K562 (cell line): ENCODE measurements around the gene AMN1.

Experiments
- ADNP ChIP-seq: fragments of 200-800 bp; sonication (Bioruptor generic); IDR thresholded peaks from 2 replicates; pipeline ENCODE4 v1.6.1; 2016; ENCODE audit warnings: missing genetic modification characterization, missing compliant biosample characterization
- BRCA1 ChIP-seq, 2 experiments: fragments of 450-650 bp in 1 of 2; sonication (generic) in 1 of 2; formaldehyde crosslinking in 1 of 2; IDR thresholded peaks; 2 replicates each; pipeline versions ENCODE4 v1.5.0 to v1.6.1; 2017 to 2020; ENCODE audit warnings: mild to moderate bottlenecking in 1 of 2, missing genetic modification reagents in 1 of 2
- CHCHD3 ChIP-seq: fragments of 250-450 bp; sonication (Bioruptor Pico); IDR thresholded peaks from 2 replicates; pipeline ENCODE4 v2.1.2; 2022; ENCODE audit warnings: mild to moderate bottlenecking
- JUND ChIP-seq, 2 experiments: IDR thresholded peaks; 2 replicates in 1 of 2; 3 replicates in 1 of 2; pipeline ENCODE4 v1.6.1; 2011; ENCODE audit warnings: borderline replicate concordance in 2 of 2, low read depth in 2 of 2, low read length in 2 of 2, improper control_type of control experiment in 1 of 2, missing biosample characterization in 1 of 2, missing genetic modification characterization in 1 of 2, missing genetic modification reagents in 1 of 2
- MXI1 ChIP-seq: IDR thresholded peaks from 2 replicates; pipeline ENCODE4 v1.6.1; 2011; ENCODE audit warnings: low read depth, mild to moderate bottlenecking, improper control_type of control experiment, low read length
- MYNN ChIP-seq, 2 experiments: sonication (generic); formaldehyde crosslinking in 1 of 2; IDR thresholded peaks; 2 replicates each; pipeline versions ENCODE4 v1.5.0 to v1.6.1; 2016 to 2020; ENCODE audit warnings: antibody characterized with exemption in 1 of 2, missing genetic modification reagents in 1 of 2
- SP1 ChIP-seq: sonication (generic); formaldehyde crosslinking; IDR thresholded peaks from 2 replicates; pipeline ENCODE4 v1.8.1; 2022; ENCODE audit warnings: mild to moderate bottlenecking, missing genetic modification reagents
- ZNF23 ChIP-seq: fragments of 250-450 bp; sonication (Bioruptor Pico); IDR thresholded peaks from 2 replicates; pipeline ENCODE4 v1.4.0; 2020; ENCODE audit warnings: mild to moderate bottlenecking
- TF ChIP-seq, protein P1 (sequence below): sonication (generic); formaldehyde crosslinking; IDR thresholded peaks from 2 replicates; pipeline ENCODE4 v1.9.0; 2022; ENCODE audit warnings: mild to moderate bottlenecking, missing genetic modification reagents

DNA sequence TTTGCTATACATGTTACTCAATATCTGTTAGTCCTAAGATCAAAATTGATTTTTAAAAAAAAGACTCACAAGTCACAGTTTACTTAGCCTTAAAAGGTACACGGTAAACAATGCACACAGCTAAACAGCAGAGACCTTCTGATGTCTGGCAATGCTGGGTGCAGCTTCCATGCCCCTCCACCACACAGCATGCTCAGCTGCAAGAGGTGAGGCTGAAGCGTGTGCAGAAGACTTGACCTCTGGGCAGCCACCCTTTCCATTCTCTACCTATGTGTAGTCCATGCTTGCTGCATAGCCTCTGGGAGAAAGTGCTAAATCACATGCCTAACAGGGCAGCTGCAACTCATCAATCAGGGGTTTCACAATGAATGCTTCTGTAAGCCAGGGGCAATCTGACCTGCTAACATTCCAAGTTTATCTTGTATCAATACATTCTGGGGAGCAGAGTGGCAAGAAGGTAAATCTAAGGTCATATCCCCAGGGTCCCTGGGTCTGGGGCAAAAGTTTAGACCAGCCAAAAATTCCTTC lies 44.5 kb upstream of the AMN1 start:
- TF ChIP-seq JUND (IDR thresholded peaks at IDR 0.05; ENCODE audit: borderline replicate concordance, low read depth, low read length) (no peak), JUND (tag; IDR thresholded peaks at IDR 0.05; ENCODE audit: borderline replicate concordance, low read depth, low read length) (no peak), BRCA1 (IDR thresholded peaks at IDR 0.05) (no peak), BRCA1 (CRISPR knock-in tag; IDR thresholded peaks at IDR 0.05) (no peak), MXI1 (no peak), SP1 (no peak), ZNF23 (CRISPR knock-in tag) (no peak), ADNP (tag) (no peak), MYNN (IDR thresholded peaks at IDR 0.05) (no peak), MYNN (CRISPR knock-in tag; IDR thresholded peaks at IDR 0.05) (no peak), CHCHD3 (CRISPR knock-in tag) (no peak)
- TF ChIP-seq, protein P1, sequence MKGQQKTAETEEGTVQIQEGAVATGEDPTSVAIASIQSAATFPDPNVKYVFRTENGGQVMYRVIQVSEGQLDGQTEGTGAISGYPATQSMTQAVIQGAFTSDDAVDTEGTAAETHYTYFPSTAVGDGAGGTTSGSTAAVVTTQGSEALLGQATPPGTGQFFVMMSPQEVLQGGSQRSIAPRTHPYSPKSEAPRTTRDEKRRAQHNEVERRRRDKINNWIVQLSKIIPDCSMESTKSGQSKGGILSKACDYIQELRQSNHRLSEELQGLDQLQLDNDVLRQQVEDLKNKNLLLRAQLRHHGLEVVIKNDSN (CRISPR knock-in tag): no peak
